GM12892 (cell line): ENCODE results near the gene SLAMF1.

ENCODE experiments used
- POLR2A ChIP-seq: IDR thresholded peaks from 2 replicates; pipeline ENCODE4 v1.6.1; 2011; ENCODE audit warnings: low read depth, low read length, control low read depth
- POLR2AphosphoS5 ChIP-seq: IDR thresholded peaks from 2 replicates; pipeline ENCODE4 v1.6.1; 2011; ENCODE audit warnings: low read depth, low read length, control low read depth

DNA sequence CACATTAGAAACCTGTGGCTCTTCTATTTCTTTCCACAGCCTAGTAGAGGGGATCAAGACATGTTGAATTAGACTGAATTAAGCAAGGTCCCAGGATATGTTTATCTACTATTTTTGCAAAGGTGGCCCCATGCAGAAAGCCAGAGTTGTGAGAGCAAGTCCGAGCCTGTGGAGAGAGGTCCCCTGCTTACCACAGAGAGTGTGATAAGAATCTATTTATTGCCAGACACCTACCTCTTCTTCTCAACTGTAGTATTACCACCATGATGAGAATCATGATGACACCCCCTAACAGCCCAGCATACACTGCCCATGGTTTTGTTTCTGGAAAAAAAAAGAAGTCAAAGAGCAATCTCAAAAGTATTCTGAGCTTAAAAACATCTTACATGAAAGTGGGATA is 23.0 kb downstream of the SLAMF1 start:
- no peak; the same call in 1 of the 2 replicates for TF ChIP-seq POLR2A
- no peak for TF ChIP-seq POLR2AphosphoS5
